Measurements from ENCODE around the gene MANEAL.

MANEAL gene

GRCh38 chr1:37817481-37817880 lies 23.8 kb downstream of the MANEAL start:
- no peak for TF ChIP-seq ZFX (IDR thresholded peaks at IDR 0.05; ENCODE audit: borderline replicate concordance)
- TF ChIP-seq CTCF (IDR thresholded peaks at IDR 0.05) = no peak
- peak overlapping the region; percentile 48 for H3K27ac ChIP-seq

- no peak overlapping the region for H3K27ac ChIP-seq
- TF ChIP-seq ZFX (IDR thresholded peaks at IDR 0.05; ENCODE audit: borderline replicate concordance) = no peak
- no peak for TF ChIP-seq CTCF (IDR thresholded peaks at IDR 0.05)
Observed at GRCh38 chr1:37821481-37821880, 27.8 kb downstream of the MANEAL start.

GRCh38 chr1:37822906-37823815 lies 29.5 kb downstream of the MANEAL start:
- H3K27ac ChIP-seq = no peak overlapping the region
- TF ChIP-seq ZFX (IDR thresholded peaks at IDR 0.05; ENCODE audit: borderline replicate concordance) (no peak), CTCF (IDR thresholded peaks at IDR 0.05) (no peak)

- TF ChIP-seq ZFX (IDR thresholded peaks at IDR 0.05; ENCODE audit: borderline replicate concordance) (no peak), CTCF (IDR thresholded peaks at IDR 0.05) (no peak)
- H3K27ac ChIP-seq = no peak overlapping the region
Observed at GRCh38 chr1:37824001-37824400, 30.4 kb downstream of the MANEAL start.

- TF ChIP-seq ZFX (IDR thresholded peaks at IDR 0.05; ENCODE audit: borderline replicate concordance) (no peak), CTCF (IDR thresholded peaks at IDR 0.05) (no peak)
- H3K27ac ChIP-seq = no peak overlapping the region
Observed at GRCh38 chr1:37825506-37825905, 31.9 kb downstream of the MANEAL start.

- no peak overlapping the region for H3K27ac ChIP-seq
- no peak for TF ChIP-seq CTCF (IDR thresholded peaks at IDR 0.05)
Observed at GRCh38 chr1:37828410-37829074, 34.9 kb downstream of the MANEAL start.

GRCh38 chr1:37831109-37831508 lies 37.5 kb downstream of the MANEAL start:
- TF ChIP-seq ZFX (IDR thresholded peaks at IDR 0.05; ENCODE audit: borderline replicate concordance) (no peak), CTCF (IDR thresholded peaks at IDR 0.05) (no peak)
- H3K27ac ChIP-seq = no peak overlapping the region

All from 22Rv1 (cell line).